Skeletal muscle satellite cell (primary cell): ENCODE data around the gene GGN.
A peak's percentile ranks its signal among the peaks of the same experiment; 100 is the strongest.
"Not testable (repeated sequence)": the region's sequence is repeated elsewhere in the genome, so short reads cannot be mapped to it uniquely, and the experiment has no call there.

ENCODE experiments used
- H3K27me3 ChIP-seq: 2 replicates; pipeline ENCODE4 v1.7.0; 2013; ENCODE audit warnings: low read length; ENCODE audit not compliant: control insufficient read depth, insufficient read depth
- H3K36me3 ChIP-seq: 2 replicates; pipeline ENCODE4 v1.7.0; 2013; ENCODE audit warnings: mild to moderate bottlenecking, control low read depth, low read length; ENCODE audit not compliant: insufficient read depth
- H3K4me1 ChIP-seq: 2 replicates; pipeline ENCODE4 v1.7.0; 2013; ENCODE audit warnings: low read length; ENCODE audit not compliant: control insufficient read depth, insufficient read depth
- H3K4me2 ChIP-seq: 2 replicates; pipeline ENCODE4 v1.7.0; 2013; ENCODE audit warnings: mild to moderate bottlenecking, low read length
- H3K4me3 ChIP-seq: 2 replicates; pipeline ENCODE4 v1.7.0; 2013; ENCODE audit warnings: low read length
- H3K9ac ChIP-seq: 2 replicates; pipeline ENCODE4 v1.7.0; 2013; ENCODE audit warnings: mild to moderate bottlenecking, low read depth, low read length, moderate library complexity
- H3K9me3 ChIP-seq: replicated peaks from 2 replicates; pipeline ENCODE4 v1.7.0; 2013; ENCODE audit warnings: mild to moderate bottlenecking, control low read depth, low read length

GGN gene

DNA sequence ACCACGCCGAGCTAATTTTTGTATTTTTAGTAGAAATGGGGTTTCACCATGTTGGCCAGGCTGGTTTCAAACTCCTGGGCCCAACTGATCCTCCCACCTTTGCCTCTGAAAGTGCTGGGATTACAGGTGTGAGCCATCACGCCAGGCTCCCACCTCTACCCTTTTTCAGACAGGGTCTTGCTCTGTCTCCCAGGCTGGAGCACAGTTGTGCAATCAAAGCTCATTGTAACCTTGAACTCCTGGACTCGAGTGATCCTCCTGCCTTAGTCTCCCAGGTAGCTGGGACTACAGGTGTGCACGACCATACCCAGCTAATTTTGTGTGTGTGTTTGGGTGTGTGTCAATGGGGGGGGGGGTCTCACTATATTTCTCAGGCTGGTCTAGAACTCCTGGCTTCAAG, 36.4 kb upstream of the GGN start:
- Histone ChIP-seq H3K36me3 (no peaks in the 10 kb centered on the region), H3K4me2 (no peak overlapping the region), H3K4me3 (no peak overlapping the region), H3K9me3 (no peaks in the 10 kb centered on the region), H3K27me3 (peaks cover 10% of the 10 kb centered on the region), H3K9ac (no peak overlapping the region), H3K4me1 (no peaks in the 10 kb centered on the region)

DNA sequence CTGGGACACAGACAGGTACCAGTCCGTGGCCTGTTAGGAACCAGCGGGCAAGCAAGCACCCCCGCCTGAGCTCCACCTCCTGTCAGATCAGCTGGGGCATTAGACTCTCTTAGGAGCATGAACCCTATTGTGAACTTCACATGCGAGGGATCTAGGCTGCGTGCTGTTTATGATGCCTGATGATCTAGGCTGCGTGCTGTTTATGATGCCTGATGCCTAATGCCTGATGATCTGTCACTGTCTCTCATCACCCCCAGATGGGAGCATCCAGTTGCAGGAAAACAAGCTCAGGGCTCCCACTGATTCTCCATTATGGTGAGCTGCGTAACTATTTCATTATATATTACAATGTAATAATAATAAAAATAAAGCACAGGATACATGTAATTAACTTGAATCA, 34.6 kb upstream of the GGN start:
- H3K4me3 ChIP-seq: no peak overlapping the region
- no peak overlapping the region for H3K4me2 ChIP-seq
- H3K36me3 ChIP-seq: no peaks in the 10 kb centered on the region
- H3K27me3 ChIP-seq: peaks cover 10% of the 10 kb centered on the region
- H3K9me3 ChIP-seq: no peaks in the 10 kb centered on the region
- no peak overlapping the region for H3K9ac ChIP-seq
- no peaks in the 10 kb centered on the region for H3K4me1 ChIP-seq

DNA sequence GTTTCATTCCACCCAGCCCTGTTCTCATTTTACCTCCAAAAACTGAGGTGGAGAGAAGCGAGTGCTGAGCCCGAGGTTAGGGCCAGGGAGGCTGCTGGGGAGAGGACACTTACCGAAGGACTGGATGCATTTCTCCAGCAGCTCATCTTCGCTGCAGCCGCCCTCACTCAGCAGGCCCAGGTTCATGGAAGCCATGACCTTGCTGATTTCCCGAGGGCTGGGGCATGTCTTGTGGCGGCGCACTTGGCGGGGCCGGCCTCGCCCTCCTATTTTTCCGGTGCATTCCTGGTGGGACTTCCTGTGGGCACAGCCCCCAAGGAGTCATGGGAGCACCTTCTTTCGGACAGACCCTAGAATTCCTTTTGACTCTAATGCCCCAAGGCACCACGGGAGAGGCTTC, 34.0 kb upstream of the GGN start:
- Histone ChIP-seq H3K27me3 (peaks cover 14% of the 10 kb centered on the region), H3K4me1 (no peaks in the 10 kb centered on the region), H3K4me2 (no peak overlapping the region), H3K36me3 (no peaks in the 10 kb centered on the region), H3K9me3 (no peaks in the 10 kb centered on the region), H3K9ac (no peak overlapping the region), H3K4me3 (no peak overlapping the region)

DNA sequence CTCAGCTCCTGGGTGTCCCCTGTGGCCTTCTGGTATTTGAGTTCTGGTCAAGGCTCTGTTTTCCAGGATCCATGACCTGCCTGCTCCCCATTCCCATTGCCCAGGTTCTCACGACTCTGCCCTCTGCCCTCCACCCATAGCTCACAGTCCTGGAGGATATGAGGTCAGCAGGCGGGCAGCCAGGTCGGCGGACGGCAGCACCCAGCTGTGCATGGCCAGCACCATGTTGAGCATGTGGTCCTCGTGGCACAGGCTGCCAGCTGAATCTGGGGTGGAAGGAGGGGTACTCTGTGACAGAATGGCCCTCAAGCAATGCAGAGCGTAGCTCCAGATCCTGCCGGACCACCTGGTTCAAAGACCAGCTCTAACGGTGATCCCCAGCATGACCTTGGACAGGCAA, 33.1 kb upstream of the GGN start:
- Histone ChIP-seq H3K27me3 (peaks cover 18% of the 10 kb centered on the region), H3K4me1 (no peaks in the 10 kb centered on the region), H3K9ac (no peak overlapping the region), H3K9me3 (no peaks in the 10 kb centered on the region), H3K4me3 (no peak overlapping the region), H3K36me3 (no peaks in the 10 kb centered on the region), H3K4me2 (no peak overlapping the region)

DNA sequence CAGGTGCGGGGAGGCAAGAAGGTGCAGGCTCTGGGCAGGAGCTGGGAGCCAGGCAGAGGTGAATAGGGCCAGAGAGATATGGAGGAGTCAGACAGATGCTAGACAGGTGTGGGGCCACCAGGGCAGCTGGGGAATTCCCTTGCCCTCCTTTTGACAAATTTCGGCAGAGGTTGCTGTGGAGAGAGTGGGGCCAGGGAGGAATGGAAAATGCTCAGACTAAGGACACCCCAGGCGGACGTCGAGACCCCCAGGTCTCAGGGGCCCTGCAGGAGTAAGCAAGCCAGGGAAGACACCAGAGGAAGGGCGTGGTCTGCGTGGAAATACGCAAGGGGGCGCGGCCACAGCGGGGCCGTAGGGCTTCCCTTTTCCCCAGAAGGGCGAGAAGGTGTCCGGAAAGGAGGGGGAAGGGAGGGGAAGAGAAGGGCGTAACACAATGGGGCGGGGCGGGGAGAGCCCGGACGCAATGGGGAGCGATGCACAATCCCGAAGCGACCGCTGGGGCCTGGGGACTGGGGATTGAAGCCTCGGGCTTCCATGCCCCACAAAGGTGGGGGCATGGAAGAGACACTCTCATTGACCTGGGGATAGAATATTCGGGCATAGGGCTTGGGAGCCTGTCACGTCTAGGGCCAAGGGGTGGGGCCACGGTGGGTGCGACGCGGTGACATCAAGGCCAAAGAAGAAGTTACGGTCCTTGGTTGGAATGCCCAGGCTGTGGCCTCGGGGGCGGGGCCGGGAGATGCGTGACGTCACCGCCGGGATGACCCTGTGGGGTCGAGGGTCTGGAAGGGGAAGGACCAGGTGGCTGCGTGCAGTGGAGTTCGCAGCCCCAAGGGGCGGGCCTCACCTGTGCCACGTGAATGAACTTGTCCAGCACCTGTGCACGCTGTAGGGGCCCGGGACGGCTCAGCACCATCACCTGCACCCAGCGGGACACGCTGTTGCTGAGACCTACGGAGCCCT, 30.0 kb upstream of the GGN start:
- Histone ChIP-seq H3K9ac (no peak overlapping the region), H3K4me3 (no peak overlapping the region), H3K9me3 (no peaks in the 10 kb centered on the region), H3K4me2 (peak overlapping the region; percentile 44), H3K27me3 (peaks cover 16% of the 10 kb centered on the region), H3K36me3 (no peaks in the 10 kb centered on the region), H3K4me1 (no peaks in the 10 kb centered on the region)

DNA sequence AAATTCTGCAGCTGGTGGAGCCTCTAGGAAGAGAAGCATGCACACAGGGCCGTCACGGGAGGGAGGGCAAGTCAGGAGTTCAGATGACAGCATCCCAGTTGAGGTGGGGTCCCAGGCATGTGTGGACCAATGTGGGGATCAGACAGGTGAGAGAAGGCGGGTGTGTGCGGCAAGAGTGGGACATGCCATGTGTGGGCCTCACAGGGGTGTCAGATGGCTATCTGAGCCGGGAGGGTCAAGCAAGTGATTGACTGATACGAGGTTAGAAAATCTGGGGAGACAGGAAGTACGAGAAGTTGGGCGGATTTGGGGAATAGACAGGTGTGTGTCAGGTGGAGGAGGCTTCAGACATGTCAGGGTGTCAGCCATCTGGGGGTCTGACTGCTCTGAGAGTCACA, 29.3 kb upstream of the GGN start:
- Histone ChIP-seq H3K27me3 (peaks cover 14% of the 10 kb centered on the region), H3K9me3 (no peaks in the 10 kb centered on the region), H3K4me3 (no peak overlapping the region), H3K4me1 (no peaks in the 10 kb centered on the region), H3K9ac (no peak overlapping the region), H3K4me2 (no peak overlapping the region), H3K36me3 (no peaks in the 10 kb centered on the region)

DNA sequence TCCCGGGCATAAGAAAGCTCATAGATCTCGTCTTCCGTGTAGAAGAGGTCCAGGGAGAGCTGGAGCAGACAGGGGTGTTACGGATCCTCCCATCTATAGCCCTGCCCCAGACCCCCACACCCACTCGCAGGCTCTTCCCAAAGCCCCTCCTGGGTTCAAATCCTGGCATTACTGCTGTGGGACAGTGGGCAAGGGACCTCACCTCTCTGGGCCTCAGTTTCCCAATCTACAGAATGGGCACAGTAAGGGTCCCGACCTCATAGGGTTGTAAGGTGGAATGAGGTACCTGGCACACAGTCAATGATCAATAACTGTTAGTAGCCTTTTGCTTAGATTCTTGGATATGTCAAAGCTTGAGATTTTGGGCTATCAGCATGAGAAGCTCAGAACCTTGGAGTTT, 25.6 kb upstream of the GGN start:
- Histone ChIP-seq H3K4me3 (no peak overlapping the region), H3K27me3 (peaks cover 11% of the 10 kb centered on the region), H3K9ac (no peak overlapping the region), H3K36me3 (no peaks in the 10 kb centered on the region), H3K9me3 (no peaks in the 10 kb centered on the region), H3K4me2 (no peak overlapping the region), H3K4me1 (no peaks in the 10 kb centered on the region)

DNA sequence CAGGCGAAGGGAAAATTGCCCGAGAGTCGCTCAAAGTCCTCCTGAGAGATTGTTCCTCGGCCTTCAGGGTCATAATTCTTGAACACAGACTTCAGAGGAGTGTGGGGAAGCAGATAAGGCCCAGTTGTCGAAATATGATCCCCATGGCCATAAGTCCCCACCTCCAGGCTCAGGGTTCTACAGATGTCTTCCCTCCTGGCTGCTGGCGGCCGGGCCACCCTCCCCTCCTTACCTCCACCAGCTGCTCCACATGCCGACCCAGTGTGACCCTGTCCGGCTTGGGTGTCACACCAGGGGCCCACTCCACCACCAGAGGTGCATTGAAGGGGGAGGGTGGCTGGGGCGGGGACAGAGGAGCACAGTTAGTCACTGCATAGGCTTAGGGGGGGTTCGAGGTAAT, 25.1 kb upstream of the GGN start:
- no peaks in the 10 kb centered on the region for H3K4me1 ChIP-seq
- H3K9me3 ChIP-seq: no peaks in the 10 kb centered on the region
- H3K9ac ChIP-seq: no peak overlapping the region
- H3K4me3 ChIP-seq: no peak overlapping the region
- no peak overlapping the region for H3K4me2 ChIP-seq
- no peaks in the 10 kb centered on the region for H3K36me3 ChIP-seq
- peaks cover 11% of the 10 kb centered on the region for H3K27me3 ChIP-seq

DNA sequence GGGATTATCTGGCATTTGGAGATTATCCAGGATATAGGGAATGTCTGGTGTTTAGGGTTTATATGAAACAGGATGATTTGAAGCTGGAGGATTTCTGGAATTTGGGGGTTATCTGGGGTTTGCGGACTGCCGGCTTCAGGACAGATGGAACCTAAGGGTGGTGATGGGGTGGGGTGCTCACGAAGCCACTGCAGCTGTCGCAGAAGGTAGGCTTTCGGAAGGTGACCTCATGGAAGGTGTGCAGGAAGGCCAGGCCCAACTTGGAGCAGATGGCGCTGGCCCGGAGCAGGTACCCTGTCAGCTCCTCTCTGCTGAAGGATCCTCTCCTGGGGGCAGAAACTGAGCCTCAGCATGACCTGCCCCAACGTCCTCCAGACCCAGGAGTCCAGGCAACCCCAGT, 24.7 kb upstream of the GGN start:
- Histone ChIP-seq H3K4me2 (no peak overlapping the region), H3K9ac (no peak overlapping the region), H3K9me3 (no peaks in the 10 kb centered on the region), H3K4me3 (no peak overlapping the region), H3K27me3 (peaks cover 8% of the 10 kb centered on the region), H3K4me1 (no peaks in the 10 kb centered on the region), H3K36me3 (no peaks in the 10 kb centered on the region)

DNA sequence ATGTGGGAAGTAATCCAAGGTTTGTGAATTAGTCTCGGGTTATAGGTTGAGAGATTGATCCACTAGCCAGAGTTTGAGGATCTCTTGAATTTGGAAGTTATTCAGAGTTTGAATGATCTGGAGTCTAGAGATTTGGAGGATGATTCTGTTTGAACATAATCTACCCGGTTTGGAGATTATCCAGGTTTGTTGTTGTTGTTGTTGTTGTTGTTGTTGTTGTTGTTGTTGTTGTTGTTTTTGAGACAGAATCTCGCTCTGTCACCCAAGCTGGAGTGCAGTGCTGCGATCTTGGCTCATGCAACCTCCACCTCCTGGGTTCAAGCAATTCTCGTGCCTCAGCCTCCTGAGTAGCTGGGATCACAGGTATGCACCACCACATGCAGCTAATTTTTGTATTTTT, 24.1 kb upstream of the GGN start:
- not testable (repeated sequence) for H3K9ac ChIP-seq, H3K4me1 ChIP-seq, H3K4me3 ChIP-seq, H3K27me3 ChIP-seq, H3K9me3 ChIP-seq, H3K4me2 ChIP-seq, H3K36me3 ChIP-seq

DNA sequence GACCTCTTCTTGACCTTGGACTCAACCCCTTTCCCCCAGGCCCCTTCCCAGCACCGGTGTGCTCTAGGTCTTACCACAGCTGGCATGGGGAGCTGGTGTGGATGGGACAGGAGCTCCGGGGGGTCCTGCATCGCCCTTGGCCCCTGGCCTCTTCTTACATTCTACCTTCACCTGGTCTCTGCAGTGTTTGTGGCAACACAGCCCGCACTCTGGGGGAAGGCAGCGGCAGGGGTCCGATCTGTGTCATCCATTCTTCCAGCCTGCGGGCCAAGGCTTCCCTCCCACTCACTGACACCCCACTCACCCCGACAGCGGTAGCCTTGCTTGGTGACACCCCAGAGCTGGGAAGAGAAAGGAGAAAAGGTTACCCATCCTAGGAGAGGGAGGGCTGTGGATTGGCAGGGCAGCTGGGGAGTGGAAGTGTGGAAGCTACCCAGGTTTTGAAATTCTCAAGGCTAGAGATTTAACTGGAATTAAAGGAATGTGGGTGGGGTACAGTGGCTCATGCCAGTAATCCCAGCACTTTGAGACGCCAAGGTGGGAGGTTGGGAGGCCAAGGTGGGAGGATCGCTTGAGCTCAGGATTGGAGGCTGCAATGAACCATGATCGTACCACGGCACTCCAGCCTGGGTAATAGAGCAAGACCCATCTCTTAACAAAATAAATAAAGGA, 23.3 kb upstream of the GGN start:
- no peak overlapping the region for H3K4me2 ChIP-seq
- H3K9ac ChIP-seq: no peak overlapping the region
- H3K27me3 ChIP-seq: no peaks in the 10 kb centered on the region
- H3K4me1 ChIP-seq: no peaks in the 10 kb centered on the region
- H3K4me3 ChIP-seq: no peak overlapping the region
- H3K36me3 ChIP-seq: peaks cover 7% of the 10 kb centered on the region
- H3K9me3 ChIP-seq: no peaks in the 10 kb centered on the region

DNA sequence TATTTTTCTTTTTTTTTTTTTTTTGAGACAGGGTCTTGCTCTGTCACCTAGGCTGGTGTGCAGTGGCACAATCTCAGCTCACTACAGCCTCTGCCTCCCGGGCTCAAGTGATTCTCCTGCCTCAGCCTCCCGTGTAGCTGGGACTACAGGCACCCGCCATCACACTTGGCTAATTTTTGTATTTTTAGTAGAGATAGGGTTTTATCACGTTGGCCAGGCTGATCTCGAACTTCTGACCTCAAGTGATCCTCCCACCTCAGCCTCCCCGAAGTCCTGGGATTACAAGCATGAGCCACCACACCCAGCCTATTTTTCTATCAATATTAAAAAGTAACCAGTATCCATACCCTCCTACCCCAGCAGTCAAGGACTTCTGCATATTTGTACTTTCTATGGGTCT, 22.6 kb upstream of the GGN start:
- not testable (repeated sequence) for H3K9me3 ChIP-seq, H3K9ac ChIP-seq, H3K27me3 ChIP-seq, H3K4me3 ChIP-seq, H3K36me3 ChIP-seq, H3K4me2 ChIP-seq, H3K4me1 ChIP-seq
